GM04503 (cell line): ENCODE measurements around the gene NR6A1.

ENCODE experiments used
- DNase-seq: peaks from one replicate; pipeline ENCODE4 v3.0.0-alpha.2; 2012; ENCODE audit warnings: low read depth

Gene NR6A1

GRCh38 chr9:124795881-124796431, 24.8 kb upstream of the NR6A1 start:
- DNase-seq: no peak

DNA sequence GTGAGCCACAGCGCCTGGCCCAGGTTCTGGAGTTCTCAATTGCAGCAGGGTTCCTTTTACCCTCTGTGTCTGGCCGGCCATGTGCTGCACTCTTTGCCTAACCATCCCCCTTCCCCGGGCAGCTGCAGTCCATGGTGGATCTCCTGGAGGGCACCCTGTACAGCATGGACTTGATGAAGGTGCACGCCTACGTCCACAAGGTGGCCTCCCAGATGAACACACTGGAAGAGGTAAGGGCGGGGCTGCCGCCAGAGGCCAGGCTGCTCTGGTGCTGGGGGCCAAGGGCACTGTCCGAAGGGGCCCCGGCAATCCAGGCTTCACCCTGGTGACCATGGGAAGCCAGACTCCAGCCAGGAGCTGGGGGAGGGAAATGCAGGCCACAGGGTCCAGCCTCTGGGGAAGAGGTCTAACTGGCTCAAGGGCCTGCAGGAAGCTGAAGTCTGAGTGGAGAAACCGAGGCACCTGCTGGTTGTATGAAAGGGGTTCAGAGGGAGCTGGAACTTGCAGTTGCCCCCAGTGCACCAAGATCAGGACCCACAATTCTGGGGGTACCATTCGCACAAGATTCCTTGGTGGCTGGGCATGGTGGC, 23.9 kb upstream of the NR6A1 start:
- DNase-seq: no peak

- no peak for DNase-seq
Measured at GRCh38 chr9:124793015-124793541, 22.0 kb upstream of the NR6A1 start.

DNA sequence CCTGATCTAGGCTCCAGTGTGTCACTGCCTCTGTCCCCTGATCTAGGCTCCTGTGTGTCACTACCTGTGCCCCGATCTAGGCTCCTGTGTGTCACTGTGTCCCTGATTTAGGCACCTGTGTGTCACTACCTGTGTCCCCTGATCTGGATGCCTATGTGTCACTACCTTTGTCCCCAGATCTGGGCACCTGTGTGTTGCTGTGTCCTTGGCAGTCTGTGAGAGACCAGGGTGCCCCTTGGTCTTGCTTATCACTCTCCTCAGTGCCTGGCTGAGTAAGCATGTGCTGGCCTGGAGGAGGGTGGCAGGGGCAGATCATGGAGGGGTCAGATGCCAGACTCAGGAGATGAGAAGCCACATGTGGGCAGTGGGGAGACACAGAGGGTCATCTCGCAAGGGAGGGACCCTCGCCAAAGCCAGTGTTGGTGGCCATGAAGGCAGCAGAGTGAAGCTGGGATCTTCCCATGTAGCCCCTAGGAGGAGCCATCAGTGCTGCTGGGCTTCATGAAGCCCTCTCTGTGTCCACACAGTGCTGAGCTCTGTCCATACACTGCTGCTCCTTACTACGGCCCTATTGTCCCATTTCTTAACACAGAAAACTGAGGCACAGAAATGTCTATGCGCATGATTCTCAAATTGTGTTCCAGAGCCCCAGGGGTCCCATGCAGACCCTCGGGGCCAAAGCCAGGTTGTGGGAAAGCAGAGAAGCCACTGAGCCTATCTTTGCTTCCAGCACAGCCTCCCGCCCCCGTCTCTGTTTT, 21.3 kb upstream of the NR6A1 start:
- no peak for DNase-seq

GRCh38 chr9:124790801-124791505, 19.8 kb upstream of the NR6A1 start:
- DNase-seq: no peak

GRCh38 chr9:124790301-124790700, 19.2 kb upstream of the NR6A1 start:
- DNase-seq: no peak

- no peak for DNase-seq
Measured at GRCh38 chr9:124789531-124789930, 18.4 kb upstream of the NR6A1 start.

GRCh38 chr9:124788542-124789217, 17.6 kb upstream of the NR6A1 start:
- no peak for DNase-seq

- no peak for DNase-seq
Measured at GRCh38 chr9:124786881-124787573, 15.9 kb upstream of the NR6A1 start.

- DNase-seq: peak; percentile 60
Measured at GRCh38 chr9:124784509-124784908, 13.4 kb upstream of the NR6A1 start.

DNA sequence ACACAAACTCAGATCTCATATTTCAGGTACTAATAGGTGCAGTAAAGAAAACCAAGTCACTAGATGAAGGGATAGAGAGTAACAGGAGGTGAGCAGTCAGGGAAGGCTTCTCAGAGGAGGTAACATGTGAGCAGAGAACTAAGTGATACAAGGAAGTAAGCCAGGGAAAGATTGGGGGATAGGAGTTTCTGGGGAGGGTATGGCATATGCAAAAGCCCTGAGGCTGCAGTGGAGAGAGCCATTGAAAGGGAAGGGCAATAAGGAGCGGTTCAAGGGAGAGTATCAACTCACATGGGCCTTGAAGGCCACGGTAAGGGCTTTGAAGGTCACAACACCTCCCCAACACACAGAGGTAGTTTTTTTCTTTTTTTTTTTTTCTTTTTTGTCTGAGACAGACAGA, 12.7 kb upstream of the NR6A1 start:
- no peak for DNase-seq

- no peak for DNase-seq
Measured at GRCh38 chr9:124782661-124783574, 11.8 kb upstream of the NR6A1 start.

GRCh38 chr9:124781967-124782660, 11.0 kb upstream of the NR6A1 start:
- DNase-seq: no peak

DNA sequence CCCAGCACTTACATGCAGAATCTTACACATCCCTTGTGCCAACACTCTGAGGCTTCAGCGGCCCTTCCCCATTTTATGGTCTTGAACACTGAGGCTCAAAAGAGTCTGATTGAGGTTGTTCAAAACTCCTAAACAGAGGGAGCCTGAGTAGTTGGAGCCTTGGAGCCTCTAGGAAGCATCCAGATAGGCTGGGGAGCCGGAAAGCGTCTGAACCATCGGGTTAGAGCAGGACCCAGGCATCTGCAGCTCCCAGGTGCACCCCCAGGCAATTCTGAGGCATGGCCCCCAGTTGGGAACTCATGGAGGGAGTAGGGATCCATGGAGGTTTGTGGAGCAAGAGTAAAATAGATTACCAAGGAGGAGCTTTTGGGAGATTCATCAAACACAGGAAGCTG, 9.6 kb upstream of the NR6A1 start:
- no peak for DNase-seq

GRCh38 chr9:124780060-124780756, 9.1 kb upstream of the NR6A1 start:
- DNase-seq: no peak

DNA sequence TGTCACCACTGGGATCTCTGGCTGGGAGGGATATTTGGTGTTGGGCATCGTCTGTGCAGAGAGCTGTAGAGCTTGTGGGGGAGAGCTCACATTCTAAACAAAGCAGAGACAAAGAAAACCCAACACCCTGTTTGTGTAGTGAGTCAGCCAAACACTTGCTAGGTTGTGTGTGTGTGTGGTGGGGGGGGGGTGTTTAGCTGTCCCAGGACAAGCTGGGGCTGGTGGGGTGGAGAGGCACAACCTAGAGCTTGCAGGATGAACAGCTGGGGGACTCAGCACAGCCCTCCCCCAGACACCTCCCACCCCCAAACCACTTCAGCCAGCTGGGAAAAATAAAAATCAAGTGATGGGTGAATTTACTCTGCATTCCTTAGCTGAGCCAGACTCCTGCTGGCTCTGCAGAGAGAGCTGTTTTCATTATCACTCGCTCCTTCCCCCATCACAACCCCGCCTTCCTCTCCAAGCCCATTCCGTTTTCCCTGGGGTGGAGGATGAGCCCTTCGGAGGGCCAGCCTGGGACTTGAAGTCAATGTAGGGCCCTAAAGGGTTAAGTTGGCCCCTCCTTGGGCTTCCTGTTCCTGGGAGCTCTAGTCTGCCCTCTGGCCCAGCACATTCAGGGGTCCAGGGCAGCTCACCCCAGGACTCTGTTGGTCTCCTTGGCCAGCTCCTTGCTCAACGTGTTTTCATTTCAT, 8.4 kb upstream of the NR6A1 start:
- peak; percentile 60 for DNase-seq

GRCh38 chr9:124778575-124779367, 7.7 kb upstream of the NR6A1 start:
- no peak for DNase-seq
